ENCODE data around the gene MGME1.

MGME1 gene

DNA sequence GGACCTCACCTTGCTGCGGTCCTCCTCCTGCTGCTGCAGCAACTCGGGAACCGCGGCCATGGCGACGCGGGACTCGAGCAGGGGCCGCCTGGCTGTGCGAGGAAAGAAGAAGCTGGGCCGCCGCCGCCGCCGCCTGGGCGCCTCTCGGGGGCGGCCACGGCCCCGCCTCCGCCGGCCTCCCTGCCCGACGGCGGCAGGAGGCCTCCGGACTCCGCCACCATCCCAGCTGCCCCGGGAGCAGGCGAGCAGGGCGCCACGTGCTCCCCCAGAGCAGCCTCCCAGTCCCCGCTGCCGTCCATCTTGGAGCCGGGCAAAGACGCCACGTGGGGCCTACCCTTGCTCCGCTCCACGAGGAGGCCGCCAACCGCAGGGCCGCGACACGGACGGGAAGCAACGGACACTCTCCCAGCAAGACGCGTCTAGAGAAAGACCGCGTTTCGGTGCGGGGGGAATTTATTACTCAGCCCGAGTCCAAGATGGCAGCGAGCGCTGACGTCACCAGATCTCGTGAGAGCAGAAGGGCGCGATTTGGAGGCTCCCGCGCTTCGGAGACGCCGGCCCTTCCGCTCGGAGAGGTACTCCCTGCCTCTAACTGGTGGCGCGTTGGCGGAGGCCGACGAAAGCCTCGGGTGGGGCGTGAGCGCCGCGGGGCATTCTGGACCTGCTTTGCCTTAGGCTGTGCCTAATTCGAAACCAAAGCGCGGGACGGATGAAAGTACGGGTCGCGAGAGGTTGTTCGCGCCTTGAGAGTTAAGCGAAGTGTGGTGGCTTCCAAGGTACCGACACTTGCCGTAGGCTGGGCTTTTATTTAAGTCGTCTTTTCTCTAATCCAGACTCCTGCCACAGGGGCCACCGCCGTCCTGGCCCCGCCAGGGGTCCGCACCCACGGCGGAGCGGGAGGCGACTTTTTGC lies at the start of gene MGME1, which contains the start of gene SNX5:
TSS of gene MGME1 (plus strand) at position 653 of the 912 bp plus-strand sequence. CDS start 842 bp downstream, outside the sequence.
TSS of gene SNX5 (minus strand) at position 429 of the 912 bp plus-strand sequence. CDS start at position 60, 369 bp downstream.
- DNase-seq (ENCODE audit: low read depth in 2 of 2): peak; percentile 99

GRCh38 chr20:17919149-17919548 lies 49.7 kb upstream of the MGME1 start:
- DNase-seq (ENCODE audit: low read depth in 2 of 2): no peak

GRCh38 chr20:17921774-17922173 lies 47.0 kb upstream of the MGME1 start:
- no peak for DNase-seq (ENCODE audit: low read depth in 2 of 2)

DNA sequence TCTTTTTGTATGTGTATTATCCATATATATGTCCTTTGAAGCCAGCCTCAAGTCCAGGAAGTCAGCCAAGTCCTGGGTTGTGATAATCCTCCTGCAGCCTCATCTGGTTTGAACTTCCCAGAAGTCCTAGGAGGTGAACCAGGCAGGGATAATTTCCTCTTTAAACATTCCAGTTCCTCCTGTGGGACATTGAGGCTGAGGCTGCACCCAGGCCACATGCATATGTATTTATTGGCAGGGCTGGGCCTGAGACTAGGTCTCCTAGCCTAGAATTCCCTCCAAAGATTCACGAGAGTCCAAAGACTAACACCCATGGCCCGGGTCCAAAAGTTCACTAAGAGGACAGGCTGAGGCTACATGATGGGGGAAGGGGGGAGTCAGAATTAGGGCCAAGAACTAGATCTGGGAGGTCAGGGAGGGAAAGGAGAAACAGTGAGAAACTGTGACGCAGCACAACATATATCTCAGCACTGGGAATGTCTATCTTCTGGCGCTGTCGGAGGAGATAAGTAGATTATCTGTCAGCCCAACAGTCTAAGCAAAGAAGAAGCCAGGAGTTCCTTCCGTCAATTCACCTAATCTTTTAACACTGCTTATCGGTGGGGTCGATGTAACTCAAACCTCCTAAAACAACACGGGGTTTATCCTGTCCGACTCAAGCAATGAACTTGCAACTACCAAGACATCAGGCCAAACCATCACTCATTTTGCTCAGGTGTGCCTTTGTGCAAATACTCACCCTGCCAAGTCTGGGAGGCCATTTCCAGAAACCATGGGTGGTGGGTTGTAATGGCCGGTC lies 43.5 kb upstream of the MGME1 start:
- DNase-seq (ENCODE audit: low read depth in 2 of 2): no peak

GRCh38 chr20:17925940-17926300 lies 42.9 kb upstream of the MGME1 start:
- no peak for DNase-seq (ENCODE audit: low read depth in 2 of 2)

DNA sequence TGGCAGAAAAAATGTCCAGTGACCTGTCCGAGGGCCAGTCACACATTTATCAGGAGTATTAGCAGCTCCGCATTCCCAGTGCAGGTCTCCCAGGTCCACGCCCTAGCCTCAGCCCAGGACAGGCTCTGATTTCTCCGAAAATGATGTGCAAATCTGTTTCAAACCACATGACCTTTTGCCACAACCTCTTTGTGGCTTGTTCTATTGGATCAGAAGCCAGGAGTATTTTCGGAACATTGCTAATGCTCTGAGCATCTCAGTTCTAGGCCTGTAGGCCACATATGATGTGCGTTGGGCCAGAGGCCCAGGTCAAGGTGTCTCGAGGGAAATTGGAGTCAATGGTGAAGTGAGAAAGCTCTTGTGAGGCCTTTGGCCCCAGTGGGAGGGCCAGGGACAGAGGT lies 40.6 kb upstream of the MGME1 start:
- DNase-seq (ENCODE audit: low read depth in 2 of 2): no peak

- no peak for DNase-seq (ENCODE audit: low read depth in 2 of 2)
Measured at GRCh38 chr20:17928633-17929311, 40.0 kb upstream of the MGME1 start.

GRCh38 chr20:17931513-17931912 lies 37.3 kb upstream of the MGME1 start:
- no peak for DNase-seq (ENCODE audit: low read depth in 2 of 2)

GRCh38 chr20:17932396-17932795 lies 36.4 kb upstream of the MGME1 start:
- DNase-seq (ENCODE audit: low read depth in 2 of 2): no peak

DNA sequence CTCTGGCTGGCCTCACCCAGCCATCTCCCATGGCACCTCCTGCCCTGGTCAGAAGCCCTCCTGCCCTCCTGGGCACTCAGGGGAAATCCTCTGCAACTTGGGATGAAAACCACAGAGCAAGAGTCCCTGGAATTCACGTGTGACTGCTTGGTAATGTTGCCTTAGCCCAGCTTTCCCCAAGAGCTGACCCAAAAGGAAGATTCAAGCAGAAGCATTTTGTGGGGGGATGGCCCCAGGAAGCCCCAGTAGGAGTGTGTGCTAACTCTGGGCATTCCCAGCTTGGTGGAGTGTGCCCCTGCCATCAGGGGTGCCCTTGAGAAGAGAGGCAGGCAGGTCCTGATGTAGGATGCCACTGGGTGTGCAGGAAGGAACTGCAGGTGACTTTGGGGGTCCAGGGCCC lies 35.7 kb upstream of the MGME1 start:
- no peak for DNase-seq (ENCODE audit: low read depth in 2 of 2)

GRCh38 chr20:17933711-17934110 lies 35.1 kb upstream of the MGME1 start:
- no peak for DNase-seq (ENCODE audit: low read depth in 2 of 2)

DNA sequence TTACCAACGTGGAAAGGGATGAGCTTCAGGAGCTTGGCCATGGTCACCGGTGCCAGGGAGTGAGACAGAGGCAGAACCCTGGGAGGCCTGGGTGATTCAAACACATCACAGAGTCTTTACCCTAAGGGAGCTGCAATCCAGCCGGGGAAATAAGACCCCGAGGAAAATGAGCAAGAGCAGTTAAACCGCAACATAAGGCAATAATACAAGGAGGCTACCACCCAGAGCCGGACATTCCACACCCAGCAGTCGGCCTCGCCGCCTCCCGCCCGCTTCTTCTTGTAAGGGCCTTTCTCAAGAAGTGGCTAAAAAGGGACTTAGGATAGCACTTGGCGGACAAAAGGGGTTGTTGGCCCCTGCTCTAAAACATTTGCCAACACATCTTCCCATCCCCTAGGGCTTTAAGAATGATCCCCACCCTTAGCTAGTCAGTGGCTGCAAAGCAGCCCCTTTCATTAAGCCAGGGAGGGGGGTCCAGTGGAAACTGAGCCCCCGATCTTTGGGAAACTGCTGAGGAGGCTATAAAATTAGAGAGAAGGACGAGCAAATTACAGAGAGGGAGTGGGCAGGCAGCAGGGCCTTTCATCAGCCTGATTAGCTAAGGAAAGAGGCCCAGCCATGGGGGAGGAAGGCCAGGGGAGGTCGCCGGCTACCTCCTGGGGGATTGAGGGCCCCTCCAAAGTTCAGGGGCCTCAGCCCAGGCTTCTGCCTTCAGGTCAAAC lies 34.5 kb upstream of the MGME1 start:
- DNase-seq (ENCODE audit: low read depth in 2 of 2): no peak

DNA sequence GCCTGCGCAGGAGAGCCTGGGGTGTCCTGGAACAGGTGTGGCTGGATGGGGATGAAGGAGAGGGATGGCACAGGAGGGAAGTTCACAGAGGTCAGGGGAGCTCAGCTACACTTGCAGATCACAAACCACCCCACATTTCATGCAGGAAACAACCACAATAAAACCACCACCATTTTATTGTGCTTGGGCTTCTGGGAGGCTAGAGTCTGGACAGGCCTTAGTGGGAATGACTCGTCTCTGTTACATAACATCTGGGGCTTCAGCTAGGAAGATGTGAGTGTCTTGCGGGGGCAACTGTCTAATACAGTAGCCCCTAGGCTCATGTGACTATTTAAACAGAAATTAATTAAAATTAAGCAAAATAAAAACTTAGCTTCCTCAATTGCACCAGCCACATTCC lies 33.6 kb upstream of the MGME1 start:
- no peak for DNase-seq (ENCODE audit: low read depth in 2 of 2)

- no peak for DNase-seq (ENCODE audit: low read depth in 2 of 2)
Measured at GRCh38 chr20:17935761-17936160, 33.1 kb upstream of the MGME1 start.

DNA sequence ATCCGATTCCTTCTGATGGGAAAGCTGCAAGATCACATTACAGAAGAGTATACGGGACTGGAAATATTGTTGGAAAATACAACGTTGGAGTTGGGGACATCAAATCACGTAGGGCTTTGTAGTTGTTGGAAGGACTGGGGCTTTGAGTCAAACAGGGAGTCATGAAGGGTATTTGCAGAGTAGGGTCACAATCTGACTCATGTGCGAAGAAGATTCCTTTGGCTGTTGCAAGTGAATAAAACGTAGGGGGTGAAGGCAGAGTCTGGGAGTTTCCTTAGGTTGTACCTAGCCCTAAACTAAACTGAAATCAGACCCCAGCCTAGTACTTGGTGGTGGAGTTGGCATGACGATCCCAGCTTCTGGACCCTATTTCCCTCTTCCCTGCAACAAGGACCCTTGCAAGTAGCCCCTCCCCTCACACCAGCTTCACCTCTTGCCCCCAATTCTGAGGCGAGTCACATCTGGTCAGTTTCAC lies 32.5 kb upstream of the MGME1 start:
- DNase-seq (ENCODE audit: low read depth in 2 of 2): no peak

- DNase-seq (ENCODE audit: low read depth in 2 of 2): no peak
Measured at GRCh38 chr20:17936761-17937732, 31.8 kb upstream of the MGME1 start.

DNA sequence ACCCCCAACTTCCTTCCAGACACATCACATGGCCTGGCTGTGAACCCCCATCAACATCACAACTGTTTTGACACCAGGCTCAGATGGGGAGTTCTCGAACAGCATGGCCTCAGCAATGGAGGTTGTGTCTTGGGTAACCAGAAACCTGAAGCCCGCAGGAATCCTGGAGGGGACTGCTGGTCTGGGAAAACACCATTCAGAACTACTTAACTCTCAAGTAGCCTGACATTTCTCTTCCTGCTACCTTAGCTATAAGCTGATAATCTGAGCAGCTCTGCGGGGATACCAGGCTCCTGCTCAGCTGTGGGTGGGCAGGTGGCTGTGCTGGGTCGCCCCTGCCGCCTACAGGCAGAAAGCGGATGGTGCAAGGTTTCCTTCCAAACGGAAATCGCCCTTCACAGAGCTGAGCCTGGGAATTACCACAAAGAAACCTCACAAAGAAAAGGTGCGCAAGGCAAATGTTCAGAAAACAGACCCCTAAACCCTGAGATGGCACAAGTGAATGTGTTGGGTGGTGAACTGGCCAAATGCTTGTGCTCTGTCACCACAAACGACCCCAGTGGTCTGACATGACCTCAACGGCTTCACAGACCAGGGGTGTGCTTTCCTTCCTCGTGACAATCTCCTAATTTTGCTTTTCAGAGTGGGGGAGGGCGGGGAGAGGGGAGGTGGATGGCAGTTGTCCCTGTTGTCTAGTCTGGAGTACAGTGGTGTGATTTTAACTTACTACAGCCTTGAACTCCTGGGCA lies 29.8 kb upstream of the MGME1 start:
- DNase-seq (ENCODE audit: low read depth in 2 of 2): peak; percentile 32 to 49

GRCh38 chr20:17939622-17940223 lies 29.1 kb upstream of the MGME1 start:
- DNase-seq (ENCODE audit: low read depth in 2 of 2): no peak
